NCI-H2081 treated with DMSO at 0.1 percent for 48 hours (cell line): ENCODE results near the gene KCNJ9.

Experiments used
- DNase-seq: peaks from one replicate; lab custom pipeline; 2025; lab: John Stamatoyannopoulos, UW

Gene KCNJ9

DNA sequence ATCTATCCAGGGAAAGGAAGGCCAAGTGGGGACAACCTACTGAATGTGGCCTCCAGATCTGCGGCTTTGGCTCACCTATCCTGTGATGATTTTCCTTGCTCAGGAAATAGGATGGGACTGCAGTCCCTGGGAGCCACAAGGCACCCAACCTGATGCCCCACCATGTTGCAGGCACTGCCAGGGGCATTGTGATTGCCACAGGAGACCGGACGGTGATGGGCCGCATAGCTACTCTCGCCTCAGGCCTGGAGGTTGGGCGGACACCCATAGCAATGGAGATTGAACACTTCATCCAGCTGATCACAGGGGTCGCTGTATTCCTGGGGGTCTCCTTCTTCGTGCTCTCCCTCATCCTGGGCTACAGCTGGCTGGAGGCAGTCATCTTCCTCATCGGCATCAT lies 46.0 kb downstream of the KCNJ9 start:
- no peak for DNase-seq

DNA sequence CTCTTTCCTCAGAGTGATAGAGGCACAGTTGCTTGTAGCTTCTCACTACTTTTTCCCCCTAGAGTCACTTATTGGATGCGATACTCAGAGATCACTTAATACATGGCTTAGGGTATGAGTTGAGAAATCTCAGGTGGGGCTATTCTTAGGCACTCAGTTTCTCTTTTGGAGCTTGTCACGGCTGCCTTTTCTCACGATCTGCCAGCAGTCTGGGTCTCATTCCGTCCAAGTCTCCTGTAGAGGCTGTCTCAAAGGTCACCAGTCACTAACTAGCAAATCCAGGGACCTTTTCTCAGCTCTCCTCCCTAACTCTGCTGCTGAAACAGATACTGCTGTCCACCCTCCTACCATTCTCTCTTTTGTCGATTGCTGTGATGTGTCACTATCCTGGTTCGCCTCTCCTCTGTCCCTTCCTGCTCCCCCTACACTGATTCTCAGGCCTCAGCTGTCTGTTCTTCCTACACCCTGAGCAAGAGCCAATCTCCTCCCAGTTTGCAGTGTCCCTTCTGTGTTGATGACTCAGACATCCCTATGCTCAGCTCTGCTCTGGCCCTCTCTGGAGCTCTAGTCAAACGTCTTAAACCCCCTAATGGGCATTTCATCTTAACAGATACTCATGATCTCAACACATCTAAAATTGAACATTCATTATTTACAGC lies 46.7 kb downstream of the KCNJ9 start:
- DNase-seq: no peak

DNA sequence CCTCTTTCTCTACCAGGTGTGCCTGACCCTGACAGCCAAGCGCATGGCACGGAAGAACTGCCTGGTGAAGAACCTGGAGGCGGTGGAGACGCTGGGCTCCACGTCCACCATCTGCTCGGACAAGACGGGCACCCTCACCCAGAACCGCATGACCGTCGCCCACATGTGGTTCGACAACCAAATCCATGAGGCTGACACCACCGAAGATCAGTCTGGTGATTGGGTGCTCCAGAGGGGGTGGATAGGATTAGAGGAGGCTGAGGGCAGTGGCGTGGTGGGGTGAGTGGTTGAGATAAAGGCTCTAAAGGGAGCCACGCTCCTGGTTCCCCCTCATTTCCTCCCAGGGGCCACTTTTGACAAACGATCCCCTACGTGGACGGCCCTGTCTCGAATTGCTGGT lies 47.3 kb downstream of the KCNJ9 start:
- no peak for DNase-seq

DNA sequence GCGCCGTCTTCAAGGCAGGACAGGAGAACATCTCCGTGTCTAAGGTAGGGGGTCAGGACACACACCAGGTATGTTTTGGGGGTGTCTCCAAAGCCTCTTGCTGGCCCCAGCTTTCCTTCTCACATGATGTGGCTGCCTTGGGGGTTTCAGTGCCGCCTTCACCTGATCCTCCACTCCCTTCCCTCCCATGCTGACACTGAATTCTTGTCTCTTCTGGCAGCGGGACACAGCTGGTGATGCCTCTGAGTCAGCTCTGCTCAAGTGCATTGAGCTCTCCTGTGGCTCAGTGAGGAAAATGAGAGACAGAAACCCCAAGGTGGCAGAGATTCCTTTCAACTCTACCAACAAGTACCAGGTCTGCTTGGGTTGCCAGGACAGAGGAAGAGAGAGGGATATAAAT lies 47.7 kb downstream of the KCNJ9 start:
- DNase-seq: no peak

DNA sequence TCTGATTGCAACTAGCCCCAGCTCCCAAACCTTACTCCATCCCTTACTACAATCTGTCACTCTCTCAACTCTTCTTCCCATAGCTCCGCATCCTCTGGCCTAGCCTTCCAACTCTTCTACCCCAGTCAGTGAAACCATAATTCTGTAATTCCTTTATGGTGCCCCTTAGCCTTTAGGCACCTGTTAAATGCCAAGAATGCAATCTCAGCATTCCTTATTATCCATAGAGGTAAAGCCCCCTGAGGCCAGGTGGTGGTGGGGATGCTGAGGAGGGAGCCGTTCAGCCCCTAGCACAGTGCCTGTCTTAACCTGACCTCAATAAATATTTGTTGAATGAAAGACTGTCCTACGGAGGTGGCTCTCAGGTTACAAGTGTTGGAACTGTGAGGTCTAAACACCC lies 48.2 kb downstream of the KCNJ9 start:
- no peak for DNase-seq

DNA sequence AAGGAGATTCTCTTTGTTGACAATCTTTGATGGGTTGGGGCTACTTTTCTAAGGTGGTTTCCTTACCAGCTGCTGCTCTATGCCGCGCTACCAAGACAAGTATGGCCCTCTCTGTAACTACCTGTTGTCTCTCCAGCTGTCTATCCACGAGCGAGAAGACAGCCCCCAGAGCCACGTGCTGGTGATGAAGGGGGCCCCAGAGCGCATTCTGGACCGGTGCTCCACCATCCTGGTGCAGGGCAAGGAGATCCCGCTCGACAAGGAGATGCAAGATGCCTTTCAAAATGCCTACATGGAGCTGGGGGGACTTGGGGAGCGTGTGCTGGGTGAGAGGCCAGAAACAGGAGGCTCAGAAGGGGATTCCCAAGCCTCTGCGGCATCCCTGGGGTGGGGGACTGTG lies 48.6 kb downstream of the KCNJ9 start:
- DNase-seq: no peak

DNA sequence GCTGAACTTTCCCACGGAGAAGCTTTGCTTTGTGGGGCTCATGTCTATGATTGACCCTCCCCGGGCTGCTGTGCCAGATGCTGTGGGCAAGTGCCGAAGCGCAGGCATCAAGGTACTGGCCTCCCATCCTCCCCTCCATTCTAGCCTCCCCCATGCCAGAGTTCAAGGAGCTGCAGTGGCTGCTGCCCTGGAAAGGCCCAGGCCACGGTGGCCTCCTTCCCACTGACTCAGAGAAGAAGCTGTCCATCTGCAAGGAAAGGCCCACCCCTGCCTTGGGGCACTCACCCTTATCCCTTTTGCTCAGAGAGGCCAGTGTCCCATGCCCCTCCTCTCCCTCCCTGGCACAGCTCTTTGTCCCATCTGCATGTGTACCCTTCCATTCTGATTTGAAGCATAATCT lies 49.1 kb downstream of the KCNJ9 start:
- no peak for DNase-seq

DNA sequence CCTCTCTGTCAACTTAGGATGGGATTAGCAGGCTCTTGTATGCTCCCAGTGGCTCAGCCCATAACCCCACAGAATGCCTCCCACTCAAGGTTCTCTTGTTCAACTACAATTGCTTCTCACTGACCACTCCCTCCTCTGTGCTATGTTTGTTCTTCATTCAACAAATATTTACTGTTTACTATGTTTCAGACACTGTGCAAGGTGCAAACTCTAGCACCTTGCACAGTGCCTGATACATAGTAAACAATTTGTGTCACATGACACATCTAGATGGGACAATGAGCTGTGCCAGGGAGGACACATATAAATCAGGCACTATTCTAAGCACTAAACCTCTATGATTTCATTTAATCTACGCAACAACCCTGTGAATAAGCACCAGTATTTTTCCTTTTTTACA lies 49.6 kb downstream of the KCNJ9 start:
- no peak for DNase-seq

DNA sequence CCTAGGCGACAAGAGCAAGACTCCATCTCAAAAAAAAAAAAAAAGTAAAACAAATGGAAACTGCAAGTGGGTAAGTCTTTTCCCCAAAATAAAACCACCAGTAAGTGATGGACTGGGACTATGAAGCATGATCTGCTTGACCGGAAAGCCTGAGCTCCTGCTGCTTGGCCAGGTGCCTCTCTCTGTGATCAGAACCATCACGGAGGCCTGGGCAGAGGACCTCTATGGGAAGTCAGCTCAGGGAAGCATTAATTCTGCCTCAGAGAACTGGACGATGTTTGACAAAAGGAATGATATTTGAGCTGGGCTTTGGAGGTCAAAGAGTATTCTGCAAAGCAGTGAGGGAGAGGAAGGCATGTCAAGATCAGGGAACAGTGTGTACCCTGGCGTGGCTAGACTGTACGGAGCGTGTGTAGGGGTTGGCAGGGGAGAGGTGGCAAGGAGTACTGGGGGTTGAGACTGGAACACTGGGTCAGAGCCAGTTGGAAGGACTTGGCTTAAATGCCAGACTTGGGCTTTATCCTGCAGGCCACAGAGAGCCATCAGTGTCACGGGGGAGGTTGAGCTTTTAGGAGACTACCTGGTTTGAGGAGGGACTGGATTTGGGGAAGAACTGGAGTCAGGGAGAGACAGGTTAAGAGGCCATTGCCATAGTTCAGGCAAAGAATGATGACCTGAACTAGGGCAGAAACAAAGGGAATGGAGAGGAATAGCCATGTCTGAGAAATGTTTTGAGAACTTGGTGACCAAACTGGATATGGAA lies 50.6 kb downstream of the KCNJ9 start:
- DNase-seq: no peak

DNA sequence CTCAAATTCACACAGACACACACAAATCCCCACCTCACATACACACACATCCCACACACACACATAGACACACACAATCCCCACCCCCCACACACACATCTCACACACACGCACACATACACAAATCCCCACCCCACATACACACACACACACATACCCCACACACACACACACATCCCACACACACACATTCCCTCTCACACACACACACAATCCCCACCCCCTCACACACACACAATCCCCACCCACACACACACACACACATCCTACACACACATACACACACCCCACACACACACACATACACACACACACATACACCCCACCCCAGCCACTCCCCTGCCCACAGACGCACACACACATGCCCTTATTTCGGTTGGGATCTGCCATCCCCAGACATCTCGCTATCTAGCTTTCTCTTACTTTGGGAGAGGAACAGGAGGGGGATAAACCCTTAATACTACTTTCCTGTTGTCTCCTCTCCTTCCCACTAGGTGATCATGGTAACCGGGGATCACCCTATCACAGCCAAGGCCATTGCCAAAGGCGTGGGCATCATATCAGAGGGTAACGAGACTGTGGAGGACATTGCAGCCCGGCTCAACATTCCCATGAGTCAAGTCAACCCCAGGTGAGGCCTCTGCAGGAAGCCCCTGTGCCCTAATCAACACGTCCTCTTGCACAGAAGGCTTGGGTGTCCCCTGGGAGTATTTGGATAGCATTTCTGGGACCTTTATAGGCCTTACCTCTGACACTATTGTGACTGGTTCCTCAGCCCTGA lies 52.8 kb downstream of the KCNJ9 start:
- no peak for DNase-seq

DNA sequence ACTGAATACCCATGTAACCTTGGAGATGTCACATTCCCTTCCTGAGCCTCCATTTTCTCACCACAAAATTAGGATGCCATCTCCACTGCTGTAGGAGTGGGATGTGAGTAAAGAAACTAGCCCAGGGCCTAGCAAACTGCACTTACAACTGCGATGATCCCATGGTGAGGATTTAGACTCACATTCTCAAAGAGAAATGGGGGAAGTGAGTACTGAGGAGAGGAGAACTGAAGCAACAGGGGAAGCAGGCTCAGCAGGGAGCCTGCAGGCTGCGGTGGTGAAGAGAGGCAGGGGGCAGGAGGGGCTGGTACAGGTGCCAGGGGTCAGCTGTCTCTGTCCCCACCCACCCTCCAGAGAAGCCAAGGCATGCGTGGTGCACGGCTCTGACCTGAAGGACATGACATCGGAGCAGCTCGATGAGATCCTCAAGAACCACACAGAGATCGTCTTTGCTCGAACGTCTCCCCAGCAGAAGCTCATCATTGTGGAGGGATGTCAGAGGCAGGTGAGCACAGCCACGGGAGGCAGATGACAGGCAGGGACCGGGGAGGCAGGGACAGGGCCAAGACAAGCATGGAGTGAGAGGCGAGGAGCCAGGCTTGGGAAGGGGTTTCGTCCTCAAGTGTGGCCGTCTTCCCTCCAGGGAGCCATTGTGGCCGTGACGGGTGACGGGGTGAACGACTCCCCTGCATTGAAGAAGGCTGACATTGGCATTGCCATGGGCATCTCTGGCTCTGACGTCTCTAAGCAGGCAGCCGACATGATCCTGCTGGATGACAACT lies 53.6 kb downstream of the KCNJ9 start:
- no peak for DNase-seq

DNA sequence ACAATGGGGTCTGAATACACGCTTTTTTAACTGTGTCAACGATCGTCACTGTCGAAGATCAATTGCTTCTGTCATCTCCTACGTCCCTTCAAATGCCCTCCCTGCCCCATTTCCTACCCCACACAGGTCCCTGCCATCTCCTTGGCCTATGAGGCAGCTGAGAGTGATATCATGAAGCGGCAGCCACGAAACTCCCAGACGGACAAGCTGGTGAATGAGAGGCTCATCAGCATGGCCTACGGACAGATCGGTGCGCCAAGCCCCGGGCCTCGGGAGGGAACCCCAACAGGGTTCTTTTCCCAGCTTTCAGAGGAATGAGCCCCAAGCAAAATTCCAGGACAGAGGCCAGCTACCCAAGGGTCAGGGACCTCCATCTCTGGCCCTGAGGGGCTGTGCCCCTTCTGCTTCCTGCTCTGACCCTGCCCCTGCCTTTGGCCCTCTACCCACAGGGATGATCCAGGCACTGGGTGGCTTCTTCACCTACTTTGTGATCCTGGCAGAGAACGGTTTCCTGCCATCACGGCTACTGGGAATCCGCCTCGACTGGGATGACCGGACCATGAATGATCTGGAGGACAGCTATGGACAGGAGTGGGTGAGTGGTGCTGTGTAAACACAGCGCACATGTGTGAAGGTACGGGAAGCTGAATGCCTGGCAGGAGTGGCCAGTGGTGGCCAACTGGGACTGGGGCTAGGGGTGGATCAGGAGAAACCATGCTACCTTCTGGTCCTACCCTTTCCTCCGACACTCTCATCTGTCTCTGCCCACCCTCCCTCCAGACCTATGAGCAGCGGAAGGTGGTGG lies 55.0 kb downstream of the KCNJ9 start:
- DNase-seq: no peak

DNA sequence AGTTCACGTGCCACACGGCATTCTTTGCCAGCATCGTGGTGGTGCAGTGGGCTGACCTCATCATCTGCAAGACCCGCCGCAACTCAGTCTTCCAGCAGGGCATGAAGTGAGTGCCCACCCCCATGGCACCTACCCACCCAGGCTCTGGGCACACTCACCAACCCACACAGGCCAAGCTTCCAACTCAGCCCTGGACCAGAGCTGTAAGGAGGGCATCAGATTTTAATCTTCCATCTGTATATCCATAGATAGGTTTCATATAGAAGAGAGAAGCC lies 55.5 kb downstream of the KCNJ9 start:
- DNase-seq: no peak

DNA sequence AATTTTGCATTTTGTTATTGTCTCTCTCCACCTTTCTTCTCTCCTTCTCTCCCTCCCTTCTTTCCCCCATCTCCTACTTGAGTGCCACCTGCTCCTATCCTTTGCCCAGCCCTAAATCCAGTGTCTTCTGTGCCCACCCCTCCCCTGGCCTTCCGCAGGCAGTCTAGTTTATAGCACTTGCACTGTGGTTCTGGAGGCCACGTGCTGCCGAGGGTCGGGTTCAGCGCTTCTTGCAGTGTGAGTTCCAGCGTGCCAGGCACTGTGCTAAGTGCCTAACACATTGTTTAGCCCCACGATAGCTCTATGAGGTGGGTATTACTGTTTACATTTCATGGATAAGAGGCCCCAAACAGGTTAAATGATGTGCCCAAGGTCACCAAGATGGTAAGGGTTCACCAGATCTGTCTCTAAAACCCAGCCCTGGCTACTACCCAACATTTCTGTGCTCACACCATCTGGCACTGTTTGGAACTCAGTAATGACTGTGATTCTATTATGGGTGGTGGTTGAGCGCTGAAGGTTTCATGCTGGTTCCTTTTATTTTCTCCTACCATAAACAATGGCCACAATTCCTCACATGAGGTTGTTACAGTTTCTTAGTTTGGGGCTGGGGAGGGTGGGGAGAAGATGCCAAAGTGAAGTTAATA lies 56.0 kb downstream of the KCNJ9 start:
- no peak for DNase-seq

DNA sequence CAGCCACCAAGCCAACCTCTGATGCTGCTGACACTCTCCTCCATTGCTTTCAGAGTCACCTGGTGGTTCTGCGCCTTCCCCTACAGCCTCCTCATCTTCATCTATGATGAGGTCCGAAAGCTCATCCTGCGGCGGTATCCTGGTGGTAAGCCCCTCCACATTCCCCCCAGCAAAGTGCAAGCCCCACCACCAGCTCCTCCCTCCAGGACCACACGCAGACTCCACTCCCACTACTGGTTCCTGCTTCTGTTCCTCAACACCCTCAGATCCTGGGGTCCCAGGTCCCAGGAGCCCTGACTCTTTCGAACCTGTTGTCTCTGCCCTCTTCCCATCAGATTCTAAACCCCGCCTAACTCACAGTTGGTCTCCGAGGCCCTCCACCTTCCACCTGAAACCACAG lies 58.5 kb downstream of the KCNJ9 start:
- no peak for DNase-seq
